Measurements from ENCODE around the gene CDH2.

- no peak for TF ChIP-seq CTCF (IDR thresholded peaks at IDR 0.05)
- no peak for TF ChIP-seq POLR2AphosphoS5 (IDR thresholded peaks at IDR 0.05; ENCODE audit: low read depth, low read length)
- TF ChIP-seq SIN3A (IDR thresholded peaks at IDR 0.05; ENCODE audit: borderline replicate concordance, insufficient read depth, low read depth, low read length), result no peak
These were observed 254.8 kb downstream of the CDH2 start for GRCh38 chr18:27921904-27922751.
